Fibroblast of lung (primary cell): ENCODE data around the gene COL18A1. TPM values are rescaled to one million over a fixed set of nuclear protein-coding genes. Genes with fewer than 3 reads are reported as not detected.

Experiments used
- DNase-seq, 2 donors: peaks; one replicate each; pipeline versions ENCODE4 v3.0.0 to v3.0.0-alpha.2; 2010; ENCODE audit warnings: low read depth in 2 of 2
- H2AFZ ChIP-seq: 2 replicates; pipeline ENCODE4 v1.5.1; 2012; ENCODE audit warnings: low read length, control low read depth, inconsistent platforms
- H3K27ac ChIP-seq: 2 replicates; pipeline ENCODE4 v1.5.1; 2011; ENCODE audit warnings: low read length, control low read depth; ENCODE audit not compliant: insufficient read depth
- H3K27me3 ChIP-seq: 2 replicates; pipeline ENCODE4 v1.5.1; 2011; ENCODE audit warnings: mild to moderate bottlenecking, low read length; ENCODE audit not compliant: control insufficient read depth, insufficient read depth
- H3K36me3 ChIP-seq: 2 replicates; pipeline ENCODE4 v1.5.1; 2011; ENCODE audit warnings: low read length; ENCODE audit not compliant: control insufficient read depth, insufficient read depth
- H3K4me1 ChIP-seq: 2 replicates; pipeline ENCODE4 v1.5.1; 2011; ENCODE audit warnings: low read length; ENCODE audit not compliant: control insufficient read depth, insufficient read depth; ENCODE audit errors: extremely low read depth
- H3K4me2 ChIP-seq: 2 replicates; pipeline ENCODE4 v1.5.1; 2011; ENCODE audit warnings: low read length, control low read depth; ENCODE audit not compliant: insufficient read depth; ENCODE audit errors: extremely low read depth
- H3K4me3 ChIP-seq, 4 experiments: fragments of 200-600 bp in 1 of 4; sonication (generic) in 1 of 4; replicated peaks in 1 of 4; 2 replicates each; pipeline ENCODE4 v1.5.1; 2011 to 2016; ENCODE audit warnings: low read length in 4 of 4, low read depth in 3 of 4, mild to moderate bottlenecking in 3 of 4, control low read depth in 2 of 4, inconsistent platforms in 1 of 4, mixed read lengths in 1 of 4; ENCODE audit not compliant: insufficient read depth in 1 of 4; ENCODE audit errors: control extremely low read depth in 1 of 4
- H3K79me2 ChIP-seq: 2 replicates; pipeline ENCODE4 v1.5.1; 2012; ENCODE audit warnings: mild to moderate bottlenecking, low read length, inconsistent platforms; ENCODE audit not compliant: control insufficient read depth, insufficient read depth
- H3K9ac ChIP-seq: 2 replicates; pipeline ENCODE4 v1.5.1; 2011; ENCODE audit warnings: mild to moderate bottlenecking, low read length, control low read depth; ENCODE audit not compliant: insufficient read depth
- H3K9me3 ChIP-seq: 2 replicates; pipeline ENCODE4 v1.5.1; 2012; ENCODE audit warnings: low read depth, low read length; ENCODE audit not compliant: control insufficient read depth, insufficient read depth
- H4K20me1 ChIP-seq: 2 replicates; pipeline ENCODE4 v1.5.1; 2011; ENCODE audit warnings: low read length; ENCODE audit not compliant: control insufficient read depth, insufficient read depth; ENCODE audit errors: extremely low read depth
- EZH2 ChIP-seq: IDR thresholded peaks from 2 replicates; pipeline ENCODE4 v1.5.1; 2012; ENCODE audit warnings: low read length, control low read depth, mild to moderate bottlenecking; ENCODE audit errors: missing control alignments
- polyA plus RNA-seq, 2 donors: library from polyadenylated mRNA; depleted of rRNA in 1 of 2; stranded (reverse) in 1 of 2; unstranded in 1 of 2; fragments of >200 nt; gene quantifications; 2 replicates each; pipeline ENCODE4 v1.2.1, GENCODE V29; 2011 to 2012; ENCODE audit warnings: missing spikeins in 1 of 2
- total RNA-seq: library from RNA; depleted of rRNA; stranded (reverse); fragments of >200 nt; gene quantifications from 2 replicates; pipeline ENCODE4 v1.2.1, GENCODE V29; 2014
- TF ChIP-seq, protein P1 (sequence below), 2 donors: IDR thresholded peaks in 1 of 2; conservative IDR thresholded peaks in 1 of 2; 1 replicate in 1 of 2; 2 replicates in 1 of 2; pipeline ENCODE4 v1.5.1; 2011 to 2012; ENCODE audit warnings: low read length in 2 of 2, control low read depth in 1 of 2, inconsistent platforms in 1 of 2, low read depth in 1 of 2, mild to moderate bottlenecking in 1 of 2

Gene COL18A1
- total and polyA plus RNA-seq, 2 donors (not counting 1 experiment from before 2014, with no cell fraction given): 24.3 to 38.8 TPM

DNA sequence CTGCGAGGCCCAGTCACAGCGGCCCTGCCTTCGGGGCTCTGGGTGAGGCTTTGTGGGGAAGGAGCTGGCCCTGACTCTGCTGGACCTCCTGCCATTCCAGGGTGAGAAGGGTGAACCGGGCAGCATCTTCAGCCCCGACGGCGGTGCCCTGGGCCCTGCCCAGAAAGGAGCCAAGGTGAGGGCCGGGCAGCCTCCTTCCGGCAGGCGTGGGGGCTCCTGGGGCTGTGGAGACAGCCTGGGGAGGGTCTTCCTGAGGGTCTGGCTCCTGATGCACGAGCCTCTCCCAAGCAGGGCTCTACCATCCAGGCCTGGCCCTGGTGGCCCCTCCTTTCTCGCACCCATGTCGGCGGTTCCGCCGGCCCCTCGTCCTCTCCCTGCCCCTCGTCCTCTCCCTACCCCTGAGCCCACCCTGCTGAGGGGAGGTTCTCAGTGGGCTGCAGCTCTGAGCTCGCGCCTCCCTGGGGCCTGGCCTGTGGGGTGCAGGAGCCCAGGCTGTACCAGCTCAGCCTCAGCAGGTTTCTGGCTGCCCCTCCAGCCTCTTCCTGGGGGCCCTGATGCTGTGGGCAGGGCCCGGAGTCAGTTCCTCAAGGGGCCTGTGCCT, 88.5 kb downstream of the COL18A1 start:
- Histone ChIP-seq H2AFZ (no peak overlapping the region), H3K27me3 (no peaks in the 10 kb centered on the region), H3K27ac (no peak overlapping the region), H3K4me2 (no peak overlapping the region), H3K36me3 (peaks cover 8% of the 10 kb centered on the region), H4K20me1 (no peaks in the 10 kb centered on the region), H3K9ac (no peak overlapping the region), H3K9me3 (no peaks in the 10 kb centered on the region), H3K4me1 (no peaks in the 10 kb centered on the region), H3K79me2 (no peaks in the 10 kb centered on the region), H3K4me3 (no peak overlapping the region)
- no peak for TF ChIP-seq EZH2
- TF ChIP-seq, protein P1, sequence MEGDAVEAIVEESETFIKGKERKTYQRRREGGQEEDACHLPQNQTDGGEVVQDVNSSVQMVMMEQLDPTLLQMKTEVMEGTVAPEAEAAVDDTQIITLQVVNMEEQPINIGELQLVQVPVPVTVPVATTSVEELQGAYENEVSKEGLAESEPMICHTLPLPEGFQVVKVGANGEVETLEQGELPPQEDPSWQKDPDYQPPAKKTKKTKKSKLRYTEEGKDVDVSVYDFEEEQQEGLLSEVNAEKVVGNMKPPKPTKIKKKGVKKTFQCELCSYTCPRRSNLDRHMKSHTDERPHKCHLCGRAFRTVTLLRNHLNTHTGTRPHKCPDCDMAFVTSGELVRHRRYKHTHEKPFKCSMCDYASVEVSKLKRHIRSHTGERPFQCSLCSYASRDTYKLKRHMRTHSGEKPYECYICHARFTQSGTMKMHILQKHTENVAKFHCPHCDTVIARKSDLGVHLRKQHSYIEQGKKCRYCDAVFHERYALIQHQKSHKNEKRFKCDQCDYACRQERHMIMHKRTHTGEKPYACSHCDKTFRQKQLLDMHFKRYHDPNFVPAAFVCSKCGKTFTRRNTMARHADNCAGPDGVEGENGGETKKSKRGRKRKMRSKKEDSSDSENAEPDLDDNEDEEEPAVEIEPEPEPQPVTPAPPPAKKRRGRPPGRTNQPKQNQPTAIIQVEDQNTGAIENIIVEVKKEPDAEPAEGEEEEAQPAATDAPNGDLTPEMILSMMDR (conservative IDR thresholded peaks at IDR 0.05 in 1 of 2, IDR thresholded peaks at IDR 0.05 in 1 of 2; ENCODE audit: low read depth in 1 of 2, low read length in 2 of 2): no peak
- DNase-seq: no peak

DNA sequence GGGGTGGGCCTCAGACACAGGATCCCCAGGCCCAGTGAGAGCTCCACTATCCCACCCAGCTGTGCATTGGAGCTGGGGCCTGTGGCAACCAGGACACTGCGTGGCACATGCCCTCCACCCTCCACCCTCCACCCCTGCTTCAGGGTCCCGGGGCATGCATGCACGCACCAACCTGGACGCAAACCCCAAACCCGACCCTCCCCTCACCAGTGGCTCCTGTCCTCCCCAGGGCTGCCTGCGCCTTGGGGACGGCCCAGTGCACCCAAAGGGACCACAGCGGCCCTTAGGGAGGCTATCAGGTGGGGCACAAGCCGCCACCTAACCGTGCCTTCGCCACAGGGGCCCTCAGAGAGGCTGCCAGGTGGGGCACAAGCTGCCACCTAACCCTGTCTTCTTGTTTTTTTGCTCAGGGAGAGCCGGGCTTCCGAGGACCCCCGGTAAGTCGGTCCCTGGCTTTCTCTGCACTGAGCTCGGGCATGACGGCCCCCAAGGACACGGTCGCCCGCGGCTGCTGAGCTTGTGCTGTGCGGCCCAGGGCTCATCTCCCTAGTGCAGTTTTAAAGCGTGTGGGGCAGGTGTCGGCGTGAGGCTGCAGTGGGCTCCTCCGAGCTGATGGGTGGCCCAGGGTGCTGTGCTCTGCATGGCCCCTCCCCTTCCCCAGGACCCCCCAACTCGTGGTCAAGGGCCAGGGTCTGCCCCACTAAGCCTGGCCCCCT, 89.3 kb downstream of the COL18A1 start:
- Histone ChIP-seq H2AFZ (no peak overlapping the region), H4K20me1 (no peaks in the 10 kb centered on the region), H3K4me1 (no peaks in the 10 kb centered on the region), H3K9me3 (no peaks in the 10 kb centered on the region), H3K27me3 (no peaks in the 10 kb centered on the region), H3K36me3 (peaks cover 8% of the 10 kb centered on the region), H3K27ac (no peak overlapping the region), H3K9ac (no peak overlapping the region), H3K4me2 (no peak overlapping the region), H3K79me2 (no peaks in the 10 kb centered on the region), H3K4me3 (no peak overlapping the region)
- DNase-seq: no peak
- TF ChIP-seq, protein P1 (conservative IDR thresholded peaks at IDR 0.05 in 1 of 2, IDR thresholded peaks at IDR 0.05 in 1 of 2; ENCODE audit: low read depth in 1 of 2, low read length in 2 of 2): no peak
- TF ChIP-seq EZH2: no peak

DNA sequence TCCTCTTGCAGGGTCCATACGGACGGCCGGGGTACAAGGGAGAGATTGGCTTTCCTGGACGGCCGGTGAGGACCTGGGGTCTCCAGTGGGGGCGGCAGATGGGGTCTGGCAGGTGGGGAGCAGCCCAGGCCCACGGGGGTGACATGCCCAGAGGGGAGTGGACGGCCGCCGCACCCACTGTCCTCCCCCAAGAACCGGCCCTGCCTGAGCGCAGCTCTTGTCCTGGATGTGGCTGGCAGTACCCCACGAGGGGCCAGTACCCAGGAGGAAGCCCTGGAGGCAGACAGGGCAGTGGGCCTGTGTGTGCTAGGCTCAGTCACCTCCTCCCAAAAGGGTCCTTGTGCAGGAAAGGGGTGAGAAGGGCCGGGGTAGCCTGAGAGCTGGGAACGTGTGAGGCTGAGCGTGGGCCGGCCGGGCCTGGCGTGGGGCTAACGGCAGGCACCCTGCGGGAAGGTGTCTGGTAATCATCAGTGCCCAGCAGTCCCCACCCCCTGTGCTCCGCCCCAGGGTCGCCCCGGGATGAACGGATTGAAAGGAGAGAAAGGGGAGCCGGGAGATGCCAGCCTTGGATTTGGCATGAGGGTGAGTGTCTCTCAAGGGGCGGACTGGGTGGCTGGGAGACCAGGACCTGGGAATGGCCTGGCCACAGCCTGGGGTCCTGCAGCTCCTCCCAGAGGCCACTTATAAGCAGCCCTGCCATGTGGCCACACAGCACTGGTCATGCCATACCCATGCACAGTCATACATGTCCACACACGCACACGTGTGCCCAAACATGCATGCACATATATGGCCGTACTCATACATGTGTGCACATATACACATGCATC, 90.1 kb downstream of the COL18A1 start:
- DNase-seq: no peak
- TF ChIP-seq EZH2: no peak
- TF ChIP-seq, protein P1 (conservative IDR thresholded peaks at IDR 0.05 in 1 of 2, IDR thresholded peaks at IDR 0.05 in 1 of 2; ENCODE audit: low read depth in 1 of 2, low read length in 2 of 2): no peak
- Histone ChIP-seq H3K27me3 (no peaks in the 10 kb centered on the region), H3K79me2 (no peaks in the 10 kb centered on the region), H3K36me3 (peaks cover 8% of the 10 kb centered on the region), H3K9me3 (no peaks in the 10 kb centered on the region), H4K20me1 (no peaks in the 10 kb centered on the region), H3K27ac (no peak overlapping the region), H3K9ac (no peak overlapping the region), H3K4me2 (no peak overlapping the region), H2AFZ (no peak overlapping the region), H3K4me3 (no peak overlapping the region), H3K4me1 (no peaks in the 10 kb centered on the region)
